HepG2 (cell line): Measurements from ENCODE around the gene STOML1. TPM values are rescaled to one million over a fixed set of nuclear protein-coding genes. Genes with fewer than 3 reads are reported as not detected.
A peak's percentile ranks its signal among the peaks of the same experiment; 100 is the strongest.

Source experiments
- GFI1 ChIP-seq: sonication (generic); formaldehyde crosslinking; IDR thresholded peaks from 2 replicates; pipeline ENCODE4 v1.5.0; 2020; ENCODE audit warnings: missing genetic modification reagents, mild to moderate bottlenecking, borderline replicate concordance
- HDAC1 ChIP-seq: sonication (generic); formaldehyde crosslinking; IDR thresholded peaks from 2 replicates; pipeline ENCODE4 v1.5.1; 2020; ENCODE audit warnings: mild to moderate bottlenecking, missing genetic modification reagents
- HES4 ChIP-seq: sonication (generic); formaldehyde crosslinking; IDR thresholded peaks from 2 replicates; pipeline ENCODE4 v1.9.0; 2021; ENCODE audit warnings: mild to moderate bottlenecking, missing genetic modification reagents, borderline replicate concordance
- IRF9 ChIP-seq: sonication (generic); formaldehyde crosslinking; IDR thresholded peaks from 2 replicates; pipeline ENCODE4 v1.8.0; 2022; ENCODE audit warnings: missing genetic modification reagents, mild to moderate bottlenecking, borderline replicate concordance
- MYPOP ChIP-seq: sonication (generic); formaldehyde crosslinking; IDR thresholded peaks from 2 replicates; pipeline ENCODE4 v1.8.1; 2023; ENCODE audit warnings: mild to moderate bottlenecking, moderate library complexity, missing genetic modification reagents
- POGZ ChIP-seq: sonication (generic); formaldehyde crosslinking; IDR thresholded peaks from 2 replicates; pipeline ENCODE4 v1.4.0; 2020; ENCODE audit warnings: mild to moderate bottlenecking, missing genetic modification reagents
- PPARG ChIP-seq: conservative IDR thresholded peaks from 2 replicates; pipeline ENCODE4 v1.6.1; 2016; ENCODE audit warnings: missing biosample characterization, missing genetic modification reagents
- SIN3B ChIP-seq: fragments of 150-350 bp; IDR thresholded peaks from 2 replicates; pipeline ENCODE4 v1.6.1; 2014; ENCODE audit warnings: low read length
- SOX6 ChIP-seq, 2 experiments: fragments of 450-650 bp in 1 of 2; sonication (generic) in 1 of 2; formaldehyde crosslinking in 1 of 2; IDR thresholded peaks; 2 replicates each; pipeline versions ENCODE4 v1.4.0 to v1.6.1; 2017 to 2020; ENCODE audit warnings: antibody characterized with exemption in 1 of 2, mild to moderate bottlenecking in 1 of 2, missing genetic modification reagents in 1 of 2
- THRA ChIP-seq: sonication (generic); formaldehyde crosslinking; IDR thresholded peaks from 2 replicates; pipeline ENCODE4 v1.4.0; 2020; ENCODE audit warnings: missing genetic modification reagents, borderline replicate concordance
- YEATS2 ChIP-seq: sonication (generic); formaldehyde crosslinking; IDR thresholded peaks from 2 replicates; pipeline ENCODE4 v1.4.0; 2020; ENCODE audit warnings: missing genetic modification reagents, borderline replicate concordance
- ZMYM4 ChIP-seq: sonication (generic); formaldehyde crosslinking; IDR thresholded peaks from 2 replicates; pipeline ENCODE4 v1.8.1; 2023; ENCODE audit warnings: mild to moderate bottlenecking, missing genetic modification reagents
- ZNF660 ChIP-seq: sonication (generic); formaldehyde crosslinking; IDR thresholded peaks from 2 replicates; pipeline ENCODE4 v1.5.1; 2020; ENCODE audit warnings: mild to moderate bottlenecking, low read depth, missing genetic modification reagents, borderline replicate concordance
- ZNF687 ChIP-seq: sonication (generic); formaldehyde crosslinking; IDR thresholded peaks from 2 replicates; pipeline ENCODE4 v1.5.1; 2020; ENCODE audit warnings: mild to moderate bottlenecking, missing genetic modification reagents, moderate library complexity
- polyA plus RNA-seq, 8 experiments: library from polyadenylated mRNA; depleted of rRNA in 3 of 8; stranded (reverse) in 7 of 8; unstranded in 1 of 8; fragments of >200 nt; fragmentation: Illumina TruSeq in 4 of 8; extraction: Trizol in 4 of 8; gene quantifications; 2 replicates each; pipeline versions ENCODE4 v1.2.1 to v1.2.3, GENCODE V29; 2011 to 2016; ENCODE audit warnings: low read depth in 4 of 8, missing spikeins in 1 of 8, mixed read lengths in 1 of 8; ENCODE audit not compliant: insufficient read depth in 1 of 8
- total RNA-seq, 5 experiments: library from RNA; depleted of rRNA; stranded (reverse); fragments of >200 nt; fragmentation: Illumina TruSeq; extraction: Trizol; gene quantifications; 2 replicates each; pipeline ENCODE4 v1.2.3, GENCODE V29; 2016; ENCODE audit warnings: low read depth in 1 of 5
- TF ChIP-seq, protein P1 (sequence below): IDR thresholded peaks from 2 replicates; pipeline ENCODE4 v1.4.0; 2020; ENCODE audit warnings: mild to moderate bottlenecking, missing genetic modification reagents

The STOML1 gene
- total and polyA plus RNA-seq, 2 of the 13 experiments (the other 11 are each of a cell fraction or from before 2014, with no cell fraction given) = 3.5 to 3.7 TPM

DNA sequence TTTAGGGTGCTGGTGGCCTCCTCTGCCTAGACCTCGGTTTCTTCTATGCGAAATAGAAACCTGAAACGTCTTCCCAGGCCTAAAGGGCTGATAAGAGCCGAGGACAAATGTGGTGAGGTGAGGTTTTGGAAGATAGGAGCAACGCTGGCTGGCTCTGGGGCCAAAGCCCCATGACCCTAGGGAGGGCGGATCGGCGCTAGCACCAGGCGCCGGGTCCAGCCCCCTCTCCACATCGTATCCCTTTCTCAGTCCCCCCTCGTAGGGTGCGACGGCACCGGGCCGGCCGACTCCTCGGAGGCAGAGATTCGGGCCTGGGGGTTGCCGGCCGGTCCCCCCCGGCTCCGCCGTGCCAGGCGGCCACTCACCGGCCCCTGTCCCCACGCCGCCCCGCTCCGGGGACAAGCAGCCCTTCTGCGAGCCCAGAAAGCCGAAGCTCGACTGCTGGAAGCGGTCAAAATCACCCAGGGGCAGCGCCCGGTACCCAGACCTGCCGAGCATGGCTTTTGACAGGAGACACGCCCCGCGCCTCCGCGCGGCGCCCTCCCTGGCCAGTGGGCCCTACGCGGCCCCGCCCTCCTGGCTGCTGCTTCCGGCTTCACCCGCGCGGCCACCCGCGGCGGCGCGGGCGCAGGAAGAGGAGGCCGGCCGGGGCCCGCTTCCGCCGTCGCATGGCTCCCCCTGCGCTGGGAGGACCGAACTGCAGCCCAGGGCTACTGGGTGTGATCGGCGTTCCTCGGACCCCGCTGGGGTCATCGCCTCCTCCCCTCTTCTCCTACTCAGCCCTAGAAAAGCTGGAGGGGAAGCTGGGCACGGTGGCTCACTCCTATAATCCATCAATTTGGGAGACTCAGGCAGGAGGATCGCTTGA, at the start of gene STOML1 (continued):
- TF ChIP-seq THRA (0 out of 2 replicates have a peak, but pooled peaks have one; percentile 30), HES4 (CRISPR knock-in tag) (peak; percentile 51; the same call in 1 of the 2 replicates), ZNF687 (CRISPR knock-in tag) (peak; percentile 70), PPARG (CRISPR knock-in tag) (0 out of 2 replicates have a peak, but pooled peaks have one; percentile 30), GFI1 (no peak), SOX6 (IDR thresholded peaks at IDR 0.05) (no peak), SOX6 (CRISPR knock-in tag; IDR thresholded peaks at IDR 0.05) (no peak), MYPOP (CRISPR knock-in tag) (no peak), ZMYM4 (CRISPR knock-in tag) (peak; percentile 99), SIN3B (no peak), IRF9 (CRISPR knock-in tag) (peak; percentile 73; the same call in 1 of the 2 replicates), POGZ (CRISPR knock-in tag) (peak; percentile 88), YEATS2 (CRISPR knock-in tag) (peak; percentile 76; the same call in 1 of the 2 replicates), ZNF660 (no peak), HDAC1 (CRISPR knock-in tag) (peak; percentile 66)
- TF ChIP-seq, protein P1, sequence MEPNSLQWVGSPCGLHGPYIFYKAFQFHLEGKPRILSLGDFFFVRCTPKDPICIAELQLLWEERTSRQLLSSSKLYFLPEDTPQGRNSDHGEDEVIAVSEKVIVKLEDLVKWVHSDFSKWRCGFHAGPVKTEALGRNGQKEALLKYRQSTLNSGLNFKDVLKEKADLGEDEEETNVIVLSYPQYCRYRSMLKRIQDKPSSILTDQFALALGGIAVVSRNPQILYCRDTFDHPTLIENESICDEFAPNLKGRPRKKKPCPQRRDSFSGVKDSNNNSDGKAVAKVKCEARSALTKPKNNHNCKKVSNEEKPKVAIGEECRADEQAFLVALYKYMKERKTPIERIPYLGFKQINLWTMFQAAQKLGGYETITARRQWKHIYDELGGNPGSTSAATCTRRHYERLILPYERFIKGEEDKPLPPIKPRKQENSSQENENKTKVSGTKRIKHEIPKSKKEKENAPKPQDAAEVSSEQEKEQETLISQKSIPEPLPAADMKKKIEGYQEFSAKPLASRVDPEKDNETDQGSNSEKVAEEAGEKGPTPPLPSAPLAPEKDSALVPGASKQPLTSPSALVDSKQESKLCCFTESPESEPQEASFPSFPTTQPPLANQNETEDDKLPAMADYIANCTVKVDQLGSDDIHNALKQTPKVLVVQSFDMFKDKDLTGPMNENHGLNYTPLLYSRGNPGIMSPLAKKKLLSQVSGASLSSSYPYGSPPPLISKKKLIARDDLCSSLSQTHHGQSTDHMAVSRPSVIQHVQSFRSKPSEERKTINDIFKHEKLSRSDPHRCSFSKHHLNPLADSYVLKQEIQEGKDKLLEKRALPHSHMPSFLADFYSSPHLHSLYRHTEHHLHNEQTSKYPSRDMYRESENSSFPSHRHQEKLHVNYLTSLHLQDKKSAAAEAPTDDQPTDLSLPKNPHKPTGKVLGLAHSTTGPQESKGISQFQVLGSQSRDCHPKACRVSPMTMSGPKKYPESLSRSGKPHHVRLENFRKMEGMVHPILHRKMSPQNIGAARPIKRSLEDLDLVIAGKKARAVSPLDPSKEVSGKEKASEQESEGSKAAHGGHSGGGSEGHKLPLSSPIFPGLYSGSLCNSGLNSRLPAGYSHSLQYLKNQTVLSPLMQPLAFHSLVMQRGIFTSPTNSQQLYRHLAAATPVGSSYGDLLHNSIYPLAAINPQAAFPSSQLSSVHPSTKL = peak; percentile 30; the same call in 1 of the 2 replicates
